B cell (primary cell): ENCODE results near the gene CD52. TPM values are rescaled to one million over a fixed set of nuclear protein-coding genes. Genes with fewer than 3 reads are reported as not detected.

Experiments used
- ATAC-seq: fragments of 200-7000 bp; cut with Tn5 transposase; one replicate; pipeline ENCODE4 v1.10.0; 2021; ENCODE audit warnings: low read depth, mild to moderate bottlenecking, moderate number of reproducible peaks, moderate library complexity
- CTCF ChIA-PET: fragments of 350-600 bp; sonication (Branson Sonifier 250); formaldehyde crosslinking; loops from one replicate; lab custom pipeline; 2021; ENCODE audit warnings: antibody characterized with exemption, inconsistent platforms; lab: Charles Lee
- POLR2A ChIA-PET: fragments of 350-600 bp; sonication (Branson Sonifier 250); formaldehyde crosslinking; loops from one replicate; lab custom pipeline; 2021; ENCODE audit warnings: antibody characterized with exemption; lab: Charles Lee
- DNase-seq: peaks from one replicate; pipeline ENCODE4 v3.0.0; 2013
- H2AFZ ChIP-seq: 2 replicates; pipeline ENCODE4 v1.6.1; 2012; ENCODE audit warnings: mild to moderate bottlenecking, low read depth, low read length; ENCODE audit not compliant: insufficient read depth, poor library complexity, severe bottlenecking
- H3K27ac ChIP-seq, 2 donors: 1 replicate in 1 of 2; 2 replicates in 1 of 2; pipeline ENCODE4 v1.5.1; 2012 to 2013; ENCODE audit warnings: low read length in 2 of 2, mild to moderate bottlenecking in 2 of 2, moderate library complexity in 1 of 2
- H3K27me3 ChIP-seq, 4 experiments: fragments of 200-600 bp in 1 of 4; sonication (generic) in 1 of 4; replicated peaks in 1 of 4; 1 replicate in 2 of 4; 2 replicates in 2 of 4; pipeline versions ENCODE4 v1.6.1 to v1.7.0; 2013 to 2016; ENCODE audit warnings: low read length in 3 of 4, mild to moderate bottlenecking in 2 of 4, mixed read lengths in 1 of 4, moderate library complexity in 1 of 4; ENCODE audit not compliant: insufficient read depth in 4 of 4, control insufficient read depth in 3 of 4; ENCODE audit errors: control extremely low read depth in 1 of 4
- H3K36me3 ChIP-seq, 2 experiments: replicated peaks in 1 of 2; 1 replicate in 1 of 2; 2 replicates in 1 of 2; pipeline versions ENCODE4 v1.6.1 to v1.7.1; 2013; ENCODE audit warnings: low read length in 1 of 2; ENCODE audit not compliant: insufficient read depth in 2 of 2, control insufficient read depth in 1 of 2; ENCODE audit errors: control extremely low read depth in 1 of 2, extremely low read depth in 1 of 2
- H3K4me1 ChIP-seq, 2 donors: fragments of 200-600 bp in 1 of 2; sonication (generic) in 1 of 2; 1 replicate in 1 of 2; 2 replicates in 1 of 2; pipeline versions ENCODE4 v1.5.1 to v1.6.1; 2013 to 2017; ENCODE audit warnings: low read length in 2 of 2; ENCODE audit not compliant: control insufficient read depth in 2 of 2, insufficient read depth in 2 of 2
- H3K4me2 ChIP-seq: replicated peaks from 2 replicates; pipeline ENCODE3; 2012; ENCODE audit warnings: mild to moderate bottlenecking, low read depth, low read length; ENCODE audit not compliant: poor library complexity, severe bottlenecking
- H3K4me3 ChIP-seq, 5 experiments: fragments of 200-600 bp in 1 of 5; sonication (generic) in 1 of 5; 1 replicate in 3 of 5; 2 replicates in 2 of 5; pipeline versions ENCODE4 v1.5.1 to v1.7.0; 2011 to 2016; ENCODE audit warnings: low read length in 4 of 5, mild to moderate bottlenecking in 4 of 5, low read depth in 2 of 5, control low read depth in 1 of 5, moderate library complexity in 1 of 5; ENCODE audit not compliant: insufficient read depth in 1 of 5; ENCODE audit errors: control extremely low read depth in 1 of 5, extremely low read depth in 1 of 5
- H3K79me2 ChIP-seq: fragments of 200-600 bp; sonication (generic); one replicate; pipeline ENCODE4 v1.6.0; 2016; ENCODE audit warnings: low read length; ENCODE audit not compliant: control insufficient read depth, insufficient read depth
- H3K9ac ChIP-seq: fragments of 200-600 bp; sonication (generic); 2 replicates; pipeline ENCODE4 v1.6.1; 2017; ENCODE audit warnings: mild to moderate bottlenecking, low read length, moderate library complexity
- H3K9me3 ChIP-seq, 3 donors: one replicate each; pipeline versions ENCODE4 v1.6.1 to v1.7.1; 2013; ENCODE audit warnings: low read length in 2 of 3; ENCODE audit not compliant: control insufficient read depth in 2 of 3, insufficient read depth in 1 of 3; ENCODE audit errors: control extremely low read depth in 1 of 3
- H4K20me1 ChIP-seq: 2 replicates; pipeline ENCODE4 v1.6.0; 2012; ENCODE audit warnings: mild to moderate bottlenecking, low read length; ENCODE audit not compliant: insufficient read depth, control insufficient read depth, poor library complexity, severe bottlenecking
- H3K27ac Mint-ChIP-seq: one replicate; pipeline ENCODE4 v1.8.0; 2021; ENCODE audit warnings: mixed read lengths
- H3K27me3 Mint-ChIP-seq: one replicate; pipeline ENCODE4 v1.8.0; 2021; ENCODE audit warnings: mixed read lengths
- H3K4me1 Mint-ChIP-seq: one replicate; pipeline ENCODE4 v1.8.0; 2021; ENCODE audit warnings: mixed read lengths
- H3K4me3 Mint-ChIP-seq: one replicate; pipeline ENCODE4 v1.8.0; 2021; ENCODE audit warnings: mixed read lengths
- H3K9me3 Mint-ChIP-seq: one replicate; pipeline ENCODE4 v1.8.0; 2022; ENCODE audit warnings: mixed read lengths; ENCODE audit not compliant: insufficient read depth
- CTCF ChIP-seq: fragments of 200-600 bp; IDR thresholded peaks from one replicate; pipeline ENCODE4 v1.8.0; 2022; ENCODE audit warnings: antibody characterized with exemption, mild to moderate bottlenecking
- EZH2 ChIP-seq: IDR thresholded peaks from 2 replicates; pipeline ENCODE4 v1.6.1; 2012; ENCODE audit warnings: borderline replicate concordance, low read depth, mild to moderate bottlenecking, moderate library complexity, low read length; ENCODE audit not compliant: insufficient read depth, poor library complexity, severe bottlenecking
- WGBS: methylation state at CpG from one replicate; pipeline ENCODE4 v1.1.5; 2013; ENCODE audit warnings: missing lambda C conversion rate; ENCODE audit not compliant: insufficient coverage; 5-methylcytosine and 5-hydroxymethylcytosine counted together
- intact Hi-C: fragments of 100-400 bp; cut with micrococcal nuclease; formaldehyde crosslinking; loops from one replicate; pipeline ENCODE4 v1.10.0; 2022
- polyA plus RNA-seq: library from polyadenylated mRNA; depleted of rRNA; stranded (reverse); fragments of >200 nt; gene quantifications from 2 replicates; pipeline ENCODE4 v1.2.3, GENCODE V29; 2012
- total RNA-seq, 2 donors: library from RNA; stranded (reverse); fragments of 120-200 nt in 1 of 2; gene quantifications; 1 replicate in 1 of 2; 2 replicates in 1 of 2; pipeline versions ENCODE4 v1.2.3 to v1.2.4, GENCODE V29; 2013 to 2022

CD52 gene
- total and polyA plus RNA-seq, 2 donors (not counting 1 experiment from before 2014, with no cell fraction given), result 1,116 to 1,597 TPM

GRCh38 chr1:26297791-26298124 is 20.0 kb upstream of the CD52 start:
- no peaks in the 10 kb centered on the region for H3K27me3 Mint-ChIP-seq
- TF ChIP-seq CTCF (no peak), EZH2 (no peak)

GRCh38 chr1:26300578-26301275 is 17.0 kb upstream of the CD52 start:
- no peak overlapping the region for H3K4me3 Mint-ChIP-seq
- intact Hi-C loops, result no loop called here
- POLR2A ChIA-PET, result interaction anchor here (1.0 to 3.0 kb wide), 4 partner anchors 10 to 17 kb away, joined by 4 to 21 read pairs (median 8); partner anchors contain the start of gene CD52

More at GRCh38 chr1:26297791-26298124, 20.0 kb upstream of the CD52 start:
- Histone ChIP-seq H3K79me2 (peaks cover 55% of the 10 kb centered on the region), H3K27ac (no peak overlapping the region), H3K4me2 (no peak overlapping the region), H3K36me3 (peaks cover 0 to 5% of the 10 kb centered on the region in 2 experiments), H3K9me3 (no peaks in the 10 kb centered on the region), H3K4me3 (no peak overlapping the region), H3K9ac (no peak overlapping the region), H3K27me3 (no peaks in the 10 kb centered on the region), H4K20me1 (no peaks in the 10 kb centered on the region), H3K4me1 (peaks cover 24 to 39% of the 10 kb centered on the region in 2 donors), H2AFZ (no peak overlapping the region)
- no peak overlapping the region for H3K27ac Mint-ChIP-seq
- intact Hi-C loops, result no loop called here
- WGBS, result 80% methylated on average over 4 of the region's 6 CpGs
- H3K9me3 Mint-ChIP-seq, result no peaks in the 10 kb centered on the region
- POLR2A ChIA-PET, result interaction anchor here (0.5 to 2.3 kb wide), 6 partner anchors 9 to 1052 kb away, joined by 3 to 12 read pairs (median 8); partner anchors contain the start of gene CD52
- no peak for DNase-seq
- no peak overlapping the region for H3K4me3 Mint-ChIP-seq
- CTCF ChIA-PET, result interaction anchor here (1.7 kb wide), 1 partner anchor 9 kb away, joined by 5 read pairs; no protein-coding TSS in a partner anchor
- no peak for ATAC-seq
- H3K4me1 Mint-ChIP-seq, result peaks cover 46% of the 10 kb centered on the region

More at GRCh38 chr1:26300578-26301275, 17.0 kb upstream of the CD52 start:
- Histone ChIP-seq H3K4me3 (no peak overlapping the region), H3K27ac (no peak overlapping the region), H3K4me1 (peaks cover 22 to 30% of the 10 kb centered on the region in 2 donors), H3K4me2 (peak overlapping the region; percentile 17), H4K20me1 (no peaks in the 10 kb centered on the region), H3K79me2 (peaks cover 63% of the 10 kb centered on the region), H2AFZ (no peak overlapping the region), H3K9me3 (no peaks in the 10 kb centered on the region), H3K27me3 (no peaks in the 10 kb centered on the region), H3K9ac (no peak overlapping the region), H3K36me3 (peaks cover 0 to 5% of the 10 kb centered on the region in 2 experiments)
- CTCF ChIA-PET, result interaction anchor here (0.6 to 3.2 kb wide), 4 partner anchors 12 to 25 kb away, joined by 3 to 19 read pairs (median 3); no protein-coding TSS in a partner anchor
- Mint-ChIP-seq H3K4me1 (peaks cover 34% of the 10 kb centered on the region), H3K9me3 (no peaks in the 10 kb centered on the region), H3K27me3 (no peaks in the 10 kb centered on the region), H3K27ac (peak overlapping the region; percentile 72)
- TF ChIP-seq EZH2, result no peak
- TF ChIP-seq CTCF, result no peak
- no peak for DNase-seq
- WGBS, result 89% methylated on average over 11 of the region's 11 CpGs
- no peak for ATAC-seq
